Upper lobe of right lung (tissue), 1 donor: ENCODE data around the gene HSPA5. TPM values are rescaled to one million over a fixed set of nuclear protein-coding genes. Genes with fewer than 3 reads are reported as not detected.
A peak's percentile ranks its signal among the peaks of the same experiment; 100 is the strongest.
"Not testable (repeated sequence)": the region's sequence is repeated elsewhere in the genome, so short reads cannot be mapped to it uniquely, and the experiment has no call there.

Experiments used
- ATAC-seq: fragments of 200-7000 bp; cut with Tn5 transposase; one replicate; pipeline ENCODE4 v1.9.1; 2020; ENCODE audit warnings: mild to moderate bottlenecking, moderate library complexity
- DNase-seq: peaks from one replicate; pipeline ENCODE4 v3.0.0-alpha.2; 2020
- H3K27ac ChIP-seq: fragments of 200-600 bp; one replicate; pipeline ENCODE4 v1.8.0; 2022
- H3K27me3 ChIP-seq: fragments of 200-600 bp; one replicate; pipeline ENCODE4 v1.8.0; 2022; ENCODE audit warnings: mild to moderate bottlenecking
- H3K36me3 ChIP-seq: fragments of 200-600 bp; one replicate; pipeline ENCODE4 v1.8.0; 2022
- H3K4me1 ChIP-seq: fragments of 200-600 bp; one replicate; pipeline ENCODE4 v1.8.0; 2022
- H3K4me3 ChIP-seq: fragments of 200-600 bp; one replicate; pipeline ENCODE4 v1.8.0; 2022; ENCODE audit warnings: mild to moderate bottlenecking
- H3K9me3 ChIP-seq: fragments of 200-600 bp; one replicate; pipeline ENCODE4 v1.8.0; 2022
- intact Hi-C: fragments of 100-400 bp; cut with DNase I; formaldehyde crosslinking; loops from one replicate; pipeline ENCODE4 v1.11.0; 2022
- total RNA-seq: library from RNA; stranded (reverse); fragmentation: NEBNext Ultra II Directional; extraction: Animal tissue kit (Norgen Biotek cat#: 25700); gene quantifications from one replicate; pipeline ENCODE4 v1.2.1, GENCODE V29; 2021
- TF ChIP-seq, protein P1 (sequence below): fragments of 200-600 bp; IDR thresholded peaks from one replicate; pipeline ENCODE4 v1.8.0; 2022; ENCODE audit warnings: antibody characterized with exemption
- donor health status: DM: no; HTN: yes; CAD: no; lungs with severe emphysema.

The HSPA5 gene
- total RNA-seq, 1 donor from 2014 or later: 282 TPM

DNA sequence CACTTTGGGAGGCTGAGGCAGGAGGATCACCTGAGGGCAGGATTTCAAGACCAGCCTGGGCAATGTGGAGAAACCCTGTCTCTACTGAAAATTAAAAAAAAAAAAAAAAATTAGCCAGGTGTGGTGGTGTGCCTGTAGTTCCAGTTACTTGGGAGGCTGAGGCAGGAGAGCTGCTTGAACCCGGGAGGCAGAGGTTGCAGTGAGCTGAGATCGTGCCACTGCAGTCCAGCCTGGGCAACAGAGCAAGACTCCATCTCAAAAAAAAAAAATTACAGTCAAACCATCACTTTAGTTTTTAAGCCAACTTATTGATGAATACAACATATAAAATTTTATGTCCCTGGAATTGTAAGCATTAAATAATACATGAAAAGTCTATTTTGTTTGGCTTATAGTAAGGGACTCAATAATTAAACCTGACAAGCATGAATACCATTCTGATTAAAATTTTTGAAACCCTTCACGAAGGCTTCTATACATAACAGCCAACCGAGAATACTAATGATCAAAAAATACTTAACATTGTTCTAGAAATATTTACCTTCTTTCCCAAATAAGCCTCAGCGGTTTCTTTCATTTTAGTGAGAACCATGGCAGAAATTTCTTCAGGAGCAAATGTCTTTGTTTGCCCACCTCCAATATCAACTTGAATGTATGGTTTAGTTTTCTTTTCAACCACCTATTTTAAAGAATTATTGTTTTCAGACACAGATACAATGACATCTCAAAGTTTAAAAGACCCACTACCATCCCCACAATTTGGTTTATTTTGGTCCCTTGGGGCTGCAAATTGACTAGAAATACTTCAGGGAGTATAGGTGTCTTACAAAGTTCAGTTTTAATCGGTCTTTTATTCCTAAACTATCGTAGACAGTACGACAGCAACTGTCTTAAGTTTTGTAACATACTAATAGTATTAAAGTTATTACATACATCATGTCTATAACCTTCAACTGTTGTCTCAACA is 1.2 kb downstream of the HSPA5 start:
- no peak for DNase-seq

DNA sequence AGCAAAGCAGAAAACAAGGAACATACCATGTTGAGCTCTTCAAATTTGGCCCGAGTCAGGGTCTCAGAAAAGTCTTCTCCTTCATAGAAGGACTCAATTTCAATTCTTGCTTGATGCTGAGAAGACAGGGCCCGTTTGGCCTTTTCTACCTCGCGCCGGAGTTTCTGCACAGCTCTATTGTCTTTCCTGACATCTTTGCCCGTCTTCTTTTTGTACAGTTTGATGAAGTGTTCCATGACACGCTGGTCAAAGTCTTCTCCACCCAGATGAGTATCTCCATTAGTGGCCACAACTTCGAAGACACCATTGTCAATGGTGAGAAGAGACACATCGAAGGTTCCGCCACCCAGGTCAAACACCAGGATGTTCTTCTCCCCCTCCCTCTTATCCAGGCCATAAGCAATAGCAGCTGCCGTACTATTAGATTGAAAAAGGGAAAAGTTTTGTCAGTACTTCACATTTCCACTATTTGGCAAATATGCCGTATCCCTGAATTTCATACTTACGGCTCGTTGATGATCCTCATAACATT is 2.2 kb downstream of the HSPA5 start:
- Histone ChIP-seq H3K27me3 (no peaks in the 10 kb centered on the region), H3K9me3 (no peaks in the 10 kb centered on the region), H3K4me1 (peaks cover 52% of the 10 kb centered on the region), H3K4me3 (peak overlapping the region; percentile 83), H3K27ac (no peak overlapping the region), H3K36me3 (peaks cover 64% of the 10 kb centered on the region)
- intact Hi-C loops: no loop called here
- TF ChIP-seq, protein P1, sequence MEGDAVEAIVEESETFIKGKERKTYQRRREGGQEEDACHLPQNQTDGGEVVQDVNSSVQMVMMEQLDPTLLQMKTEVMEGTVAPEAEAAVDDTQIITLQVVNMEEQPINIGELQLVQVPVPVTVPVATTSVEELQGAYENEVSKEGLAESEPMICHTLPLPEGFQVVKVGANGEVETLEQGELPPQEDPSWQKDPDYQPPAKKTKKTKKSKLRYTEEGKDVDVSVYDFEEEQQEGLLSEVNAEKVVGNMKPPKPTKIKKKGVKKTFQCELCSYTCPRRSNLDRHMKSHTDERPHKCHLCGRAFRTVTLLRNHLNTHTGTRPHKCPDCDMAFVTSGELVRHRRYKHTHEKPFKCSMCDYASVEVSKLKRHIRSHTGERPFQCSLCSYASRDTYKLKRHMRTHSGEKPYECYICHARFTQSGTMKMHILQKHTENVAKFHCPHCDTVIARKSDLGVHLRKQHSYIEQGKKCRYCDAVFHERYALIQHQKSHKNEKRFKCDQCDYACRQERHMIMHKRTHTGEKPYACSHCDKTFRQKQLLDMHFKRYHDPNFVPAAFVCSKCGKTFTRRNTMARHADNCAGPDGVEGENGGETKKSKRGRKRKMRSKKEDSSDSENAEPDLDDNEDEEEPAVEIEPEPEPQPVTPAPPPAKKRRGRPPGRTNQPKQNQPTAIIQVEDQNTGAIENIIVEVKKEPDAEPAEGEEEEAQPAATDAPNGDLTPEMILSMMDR: no peak
- DNase-seq (no peak), ATAC-seq (no peak)

More for the DNA sequence above, 1.2 kb downstream of the HSPA5 start:
- Histone ChIP-seq H3K4me1 (peaks cover 48% of the 10 kb centered on the region), H3K27me3 (no peaks in the 10 kb centered on the region), H3K9me3 (no peaks in the 10 kb centered on the region), H3K4me3 (peak overlapping the region; percentile 83), H3K27ac (peak overlapping the region; percentile 95), H3K36me3 (peaks cover 54% of the 10 kb centered on the region)
- intact Hi-C loops: no loop called here
- TF ChIP-seq, protein P1: no peak
- ATAC-seq: no peak

DNA sequence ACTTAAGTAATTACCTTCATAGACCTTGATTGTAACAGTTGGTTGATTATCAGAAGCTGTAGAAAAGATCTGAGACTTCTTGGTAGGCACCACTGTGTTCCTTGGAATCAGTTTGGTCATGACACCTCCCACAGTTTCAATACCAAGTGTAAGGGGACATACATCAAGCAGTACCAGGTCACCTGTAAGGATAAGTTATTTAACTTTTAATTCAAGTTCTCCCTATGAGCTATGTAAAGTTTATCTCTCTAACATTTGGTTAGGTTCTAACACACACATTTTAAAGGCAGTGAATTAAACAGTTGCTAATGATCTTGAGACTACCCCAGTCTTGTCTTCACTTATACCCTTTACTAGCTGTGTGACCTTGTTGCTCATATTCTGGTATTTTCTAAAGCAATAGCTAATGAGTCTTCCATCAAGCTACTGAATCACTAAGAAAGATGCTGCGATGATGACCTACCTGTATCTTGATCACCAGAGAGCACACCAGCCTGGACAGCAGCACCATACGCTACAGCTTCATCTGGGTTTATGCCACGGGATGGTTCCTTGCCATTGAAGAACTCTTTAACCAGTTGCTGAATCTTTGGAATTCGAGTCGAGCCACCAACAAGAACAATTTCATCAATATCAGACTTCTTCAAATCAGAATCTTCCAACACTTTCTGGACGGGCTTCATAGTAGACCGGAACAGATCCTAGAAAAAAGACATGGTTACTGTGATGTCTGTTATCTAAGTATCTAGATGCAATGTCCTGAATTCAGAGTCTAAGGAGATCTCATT is 2.8 kb downstream of the HSPA5 start:
- Histone ChIP-seq H3K27me3 (no peaks in the 10 kb centered on the region), H3K4me1 (peaks cover 52% of the 10 kb centered on the region), H3K27ac (no peak overlapping the region), H3K36me3 (peaks cover 64% of the 10 kb centered on the region), H3K4me3 (peak overlapping the region; percentile 83), H3K9me3 (no peaks in the 10 kb centered on the region)
- no peak for DNase-seq
- ATAC-seq: no peak
- intact Hi-C loops: no loop called here
- TF ChIP-seq, protein P1: no peak

DNA sequence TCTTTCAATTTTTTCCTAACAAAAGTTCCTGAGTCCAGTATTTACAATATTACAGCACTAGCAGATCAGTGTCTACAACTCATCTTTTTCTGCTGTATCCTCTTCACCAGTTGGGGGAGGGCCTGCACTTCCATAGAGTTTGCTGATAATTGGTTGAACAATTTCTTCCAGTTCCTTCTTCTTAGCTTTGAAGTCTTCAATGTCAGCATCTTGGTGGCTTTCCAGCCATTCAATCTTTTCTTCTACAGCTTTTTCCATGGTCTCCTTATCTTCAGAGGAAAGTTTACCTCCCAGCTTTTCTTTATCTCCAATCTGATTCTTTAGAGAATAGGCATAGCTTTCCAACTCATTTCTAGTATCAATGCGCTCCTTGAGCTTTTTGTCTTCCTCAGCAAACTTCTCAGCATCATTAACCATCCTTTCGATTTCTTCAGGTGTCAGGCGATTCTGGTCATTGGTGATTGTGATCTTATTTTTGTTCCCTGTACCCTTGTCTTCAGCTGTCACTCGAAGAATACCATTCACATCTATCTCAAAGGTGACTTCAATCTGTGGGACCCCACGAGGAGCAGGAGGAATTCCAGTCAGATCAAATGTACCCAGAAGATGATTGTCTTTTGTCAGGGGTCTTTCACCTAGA is 4.5 kb downstream of the HSPA5 start:
- H3K4me3 ChIP-seq: peak overlapping the region; percentile 83
- peaks cover 52% of the 10 kb centered on the region for H3K4me1 ChIP-seq
- H3K27me3 ChIP-seq, ATAC-seq, H3K27ac ChIP-seq, H3K9me3 ChIP-seq, DNase-seq, intact Hi-C loops: not testable (repeated sequence)
- H3K36me3 ChIP-seq: peaks cover 73% of the 10 kb centered on the region

DNA sequence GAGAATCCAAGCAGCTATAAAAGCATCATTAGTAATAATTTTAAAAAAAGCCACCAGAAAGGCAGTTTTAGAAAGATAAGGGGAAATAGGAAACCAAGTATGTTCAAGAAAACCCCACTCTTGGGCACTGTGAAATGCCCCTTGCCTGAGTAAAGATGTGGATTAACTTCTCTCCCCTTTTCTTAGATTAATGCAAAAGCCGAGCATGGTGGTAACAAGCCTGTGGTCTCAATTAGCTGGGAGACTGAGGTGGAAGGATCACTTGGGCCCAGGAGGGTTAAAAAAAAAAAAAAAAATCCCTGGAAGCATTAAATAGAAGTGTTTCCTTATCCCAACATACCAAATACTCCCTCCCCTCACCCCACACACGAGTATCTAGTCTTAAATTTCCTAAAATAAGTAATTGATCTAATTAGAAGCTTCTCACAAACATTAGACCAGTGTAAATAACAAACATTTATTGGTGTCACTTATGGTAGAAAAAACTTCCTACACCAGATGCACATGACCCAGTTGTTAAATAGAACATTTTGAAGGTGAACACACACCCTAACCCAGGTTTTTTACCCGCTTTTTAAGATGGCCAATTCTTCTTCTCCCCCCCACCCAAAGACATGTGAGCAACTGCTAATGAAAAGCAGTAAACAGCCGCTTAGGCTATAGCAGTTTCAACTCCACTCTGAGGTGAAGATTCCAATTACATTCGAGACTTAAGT is 5.2 kb downstream of the HSPA5 start:
- TF ChIP-seq, protein P1: no peak
- DNase-seq (no peak), ATAC-seq (no peak)
- Histone ChIP-seq H3K4me3 (peak overlapping the region; percentile 83), H3K9me3 (no peaks in the 10 kb centered on the region), H3K27ac (no peak overlapping the region), H3K4me1 (peaks cover 52% of the 10 kb centered on the region), H3K27me3 (no peaks in the 10 kb centered on the region), H3K36me3 (peaks cover 78% of the 10 kb centered on the region)
- intact Hi-C loops: no loop called here

DNA sequence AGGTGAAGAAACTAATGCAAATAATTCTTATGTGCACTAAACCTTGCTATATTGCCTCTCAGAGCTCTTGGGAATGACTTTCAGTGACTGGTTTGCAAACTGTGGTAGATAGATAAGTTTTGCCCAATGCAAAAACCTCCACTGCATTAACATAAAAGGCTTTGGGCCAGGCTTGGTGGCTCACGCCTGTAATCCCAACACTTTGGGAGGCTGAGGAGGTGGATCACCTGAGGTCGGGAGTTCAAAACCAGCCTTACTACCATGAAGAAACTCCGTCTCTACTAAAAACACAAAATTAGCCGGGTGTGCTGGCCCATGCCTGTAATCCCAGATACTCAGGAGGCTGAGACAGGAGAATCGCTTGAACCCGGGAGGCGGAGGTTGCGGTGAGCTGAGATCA is 7.0 kb downstream of the HSPA5 start:
- H3K27me3 ChIP-seq, H3K27ac ChIP-seq, intact Hi-C loops, H3K4me3 ChIP-seq, ATAC-seq, H3K9me3 ChIP-seq, DNase-seq: not testable (repeated sequence)
- peaks cover 45% of the 10 kb centered on the region for H3K4me1 ChIP-seq
- H3K36me3 ChIP-seq: peaks cover 73% of the 10 kb centered on the region
